NCI-H748 treated with DMSO at 0.1 percent for 48 hours (cell line): ENCODE measurements around the gene MAD1L1.
"Not testable (repeated sequence)": the region's sequence is repeated elsewhere in the genome, so short reads cannot be mapped to it uniquely, and the experiment has no call there.

ENCODE experiments used
- DNase-seq: peaks from one replicate; lab custom pipeline; 2025; lab: John Stamatoyannopoulos, UW

MAD1L1 gene

GRCh38 chr7:1987591-1988532 is 244.9 kb downstream of the MAD1L1 start:
- DNase-seq, result no peak

DNA sequence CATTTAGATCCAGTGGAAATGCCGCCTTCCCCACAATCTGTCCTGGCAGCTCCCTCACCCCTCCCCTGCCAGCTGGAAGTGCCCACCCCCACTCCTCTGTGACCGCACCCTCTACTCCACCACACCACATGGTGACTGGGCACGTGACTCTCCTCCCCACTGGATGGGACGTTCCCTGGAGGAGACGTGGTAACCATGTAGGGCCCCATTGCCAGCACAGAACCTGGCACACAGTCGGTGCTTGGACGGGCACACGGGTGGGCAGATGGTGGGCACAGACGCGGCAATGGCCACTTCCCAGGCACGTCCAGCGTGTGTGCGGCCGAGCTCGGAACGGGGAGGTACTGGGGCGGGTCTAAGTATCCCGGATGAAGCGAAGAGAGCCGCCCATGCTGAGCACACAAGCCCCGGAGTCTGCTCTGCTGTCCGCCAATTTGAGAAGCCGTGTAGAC is 245.6 kb downstream of the MAD1L1 start:
- no peak for DNase-seq

DNA sequence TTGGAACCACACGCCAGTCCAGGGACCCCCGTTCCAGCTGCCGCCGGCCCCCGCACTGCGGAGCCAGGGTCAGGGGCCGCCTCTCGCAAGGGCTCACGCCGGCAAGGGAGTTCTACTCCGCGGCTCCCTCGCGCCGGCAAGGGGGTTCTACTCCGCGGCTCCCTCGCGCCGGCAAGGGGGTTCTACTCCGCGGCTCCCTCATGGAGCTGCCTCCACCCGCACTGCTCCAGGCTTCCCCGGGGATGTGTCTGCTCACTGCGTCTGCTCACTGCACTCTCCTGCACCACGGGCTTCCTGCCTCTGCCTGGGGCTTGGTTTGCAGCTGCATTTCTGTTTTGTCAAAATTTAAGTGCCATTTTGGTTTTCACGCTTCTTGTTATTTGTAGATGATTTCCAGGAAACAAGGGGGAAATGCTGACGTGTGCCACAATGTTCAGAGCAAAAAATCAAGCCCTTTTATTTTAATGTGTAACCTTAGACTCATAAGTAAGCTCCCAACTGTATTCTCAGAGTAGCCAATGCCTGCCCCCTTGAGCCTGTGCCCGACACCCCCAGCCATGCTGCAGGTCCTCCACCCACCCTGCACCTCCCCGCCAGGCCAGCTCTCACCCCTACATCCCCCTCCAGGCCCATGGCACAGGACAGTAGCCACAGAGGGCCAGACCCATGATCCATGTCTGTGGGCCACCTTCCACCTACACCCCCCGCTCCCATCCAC is 246.2 kb downstream of the MAD1L1 start:
- no peak for DNase-seq

DNA sequence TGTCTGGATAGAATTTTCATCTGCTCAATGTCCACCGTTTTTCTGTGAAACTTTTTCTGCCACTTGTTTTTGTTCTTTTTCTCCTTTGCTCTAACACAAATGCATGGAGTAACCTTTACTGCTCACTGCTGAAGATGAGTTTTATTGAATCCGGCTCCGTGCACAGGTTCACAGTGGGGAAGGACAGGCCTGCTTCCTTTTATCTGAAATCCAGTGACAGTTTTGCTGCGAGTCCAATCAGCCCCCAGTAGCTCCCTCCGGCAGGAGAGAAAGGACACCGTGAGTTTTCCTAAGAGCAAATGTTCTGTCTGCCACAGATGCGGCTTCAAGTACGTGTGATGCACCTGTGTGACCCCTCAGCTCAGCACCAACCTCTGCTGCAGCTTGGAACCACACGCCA is 246.8 kb downstream of the MAD1L1 start:
- no peak for DNase-seq

- DNase-seq, result no peak
Observed at GRCh38 chr7:1985042-1985441, 247.7 kb downstream of the MAD1L1 start.

DNA sequence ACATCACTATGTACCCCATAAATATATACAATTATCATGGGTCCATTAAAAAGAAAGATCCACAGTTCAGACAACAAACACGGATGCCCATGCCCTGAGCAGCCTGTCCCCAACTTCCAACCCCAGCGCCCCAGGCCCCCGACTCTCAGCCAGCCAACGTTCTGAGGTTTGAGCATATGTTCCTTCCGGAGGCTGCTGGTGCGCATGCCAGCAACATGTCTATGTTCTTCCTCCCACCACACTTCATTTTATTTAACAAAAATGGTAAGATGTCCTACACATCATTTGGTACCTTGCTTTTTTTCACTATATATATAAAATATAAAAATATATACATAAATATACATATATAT is 250.9 kb downstream of the MAD1L1 start:
- no peak for DNase-seq

DNA sequence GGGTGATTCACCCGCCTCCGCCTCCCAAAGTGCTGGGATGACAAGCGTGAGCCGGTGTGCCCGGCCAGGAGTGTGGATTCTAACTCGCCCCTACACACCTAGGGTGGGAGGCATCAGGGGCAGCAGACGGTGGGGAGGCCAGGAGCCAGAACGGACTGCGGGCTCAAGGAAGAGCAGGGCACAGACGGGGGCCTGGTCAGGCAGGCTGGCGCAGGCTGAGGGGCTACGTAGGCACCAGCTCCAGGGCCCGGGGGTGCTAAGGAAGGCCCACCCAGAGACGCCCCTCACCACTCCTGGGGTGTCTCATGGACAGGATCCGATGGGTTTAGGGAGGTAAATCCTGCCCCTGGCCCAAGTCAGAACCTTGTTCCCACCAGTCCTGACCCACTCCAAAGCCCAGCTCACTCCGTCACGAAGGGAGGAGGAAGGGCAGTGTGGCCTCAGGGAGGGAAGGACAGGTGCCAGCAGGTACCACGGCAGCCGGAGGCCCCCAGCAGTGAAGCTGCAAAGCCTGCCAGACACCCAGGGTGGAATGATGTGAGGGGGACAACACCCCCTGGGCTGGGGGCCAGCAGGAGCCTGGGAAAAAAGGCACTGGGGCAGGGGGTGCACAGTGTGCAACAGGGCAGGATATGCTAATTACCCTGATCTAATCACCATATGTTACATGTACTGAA is 251.4 kb downstream of the MAD1L1 start:
- no peak for DNase-seq

DNA sequence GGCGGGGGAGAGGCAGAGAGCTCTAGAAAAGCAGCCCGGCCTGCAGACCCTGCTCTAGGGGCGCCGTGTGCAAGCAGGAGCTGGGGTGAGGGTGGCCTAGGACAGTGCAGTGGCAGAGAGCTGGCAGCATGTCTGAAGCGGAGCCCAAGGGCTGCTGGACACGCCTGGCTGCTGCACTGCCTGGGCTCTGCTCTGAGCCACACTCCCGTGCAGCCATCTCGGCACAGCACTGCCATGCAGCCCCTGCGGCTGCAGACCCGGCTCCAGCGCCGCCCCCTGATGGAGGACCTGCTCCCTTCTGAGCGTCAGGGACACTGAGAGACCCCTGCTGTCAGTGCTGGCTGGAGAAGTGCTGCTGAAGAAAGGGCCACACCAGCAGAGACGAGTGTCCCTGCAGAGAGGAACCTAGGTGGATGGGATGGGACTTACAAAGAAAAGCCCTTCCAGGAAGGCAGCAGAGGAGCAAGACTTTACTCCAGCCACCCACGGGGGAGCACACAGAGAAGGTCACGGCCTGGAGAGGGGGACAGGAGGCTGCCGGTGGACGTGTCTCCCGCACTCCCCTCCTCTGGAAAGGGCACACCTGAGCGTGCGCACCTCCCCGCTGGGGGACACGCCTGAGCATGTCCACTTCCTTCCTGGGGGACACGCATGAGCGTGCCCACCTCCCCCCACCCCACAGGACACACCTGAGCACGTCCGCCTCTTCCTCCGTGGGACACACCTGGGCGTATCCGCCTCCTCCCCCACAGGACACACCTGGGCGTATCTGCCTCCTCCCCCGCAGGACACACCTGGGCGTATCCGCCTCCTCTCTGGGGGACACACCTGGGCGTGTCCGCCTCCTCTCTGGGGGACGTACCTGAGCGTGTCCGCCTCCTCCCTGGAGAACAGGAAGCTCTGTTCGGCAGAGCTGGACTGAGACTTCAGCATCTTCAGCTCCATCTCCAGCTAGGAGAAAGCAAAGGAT is 252.9 kb downstream of the MAD1L1 start:
- DNase-seq, result peak; percentile 19

- no peak for DNase-seq
Observed at GRCh38 chr7:1978656-1979590, 253.8 kb downstream of the MAD1L1 start.

GRCh38 chr7:1977876-1978441 is 254.8 kb downstream of the MAD1L1 start:
- no peak for DNase-seq

- no peak for DNase-seq
Observed at GRCh38 chr7:1977059-1977875, 255.5 kb downstream of the MAD1L1 start.

GRCh38 chr7:1976521-1976920 is 256.2 kb downstream of the MAD1L1 start:
- not testable (repeated sequence) for DNase-seq

DNA sequence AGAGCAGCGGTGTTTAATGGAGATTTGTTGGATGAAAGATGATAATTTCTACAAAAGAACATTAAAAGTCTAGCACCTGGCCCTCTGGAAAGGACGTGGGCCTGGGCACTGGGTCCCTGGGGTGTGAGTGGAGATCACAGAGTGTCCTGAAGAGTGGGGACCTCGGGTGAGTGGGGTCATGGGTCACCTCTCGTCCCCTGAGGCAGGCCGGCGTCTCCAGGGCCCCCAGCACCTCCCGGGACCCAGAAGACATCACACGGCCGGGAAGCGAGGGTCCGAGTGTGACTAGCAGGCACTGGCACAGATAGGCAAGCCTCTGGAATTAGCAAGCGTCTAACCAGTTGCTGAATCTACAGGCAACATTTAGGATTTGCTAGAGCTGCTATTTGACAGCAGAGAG is 257.2 kb downstream of the MAD1L1 start:
- no peak for DNase-seq

DNA sequence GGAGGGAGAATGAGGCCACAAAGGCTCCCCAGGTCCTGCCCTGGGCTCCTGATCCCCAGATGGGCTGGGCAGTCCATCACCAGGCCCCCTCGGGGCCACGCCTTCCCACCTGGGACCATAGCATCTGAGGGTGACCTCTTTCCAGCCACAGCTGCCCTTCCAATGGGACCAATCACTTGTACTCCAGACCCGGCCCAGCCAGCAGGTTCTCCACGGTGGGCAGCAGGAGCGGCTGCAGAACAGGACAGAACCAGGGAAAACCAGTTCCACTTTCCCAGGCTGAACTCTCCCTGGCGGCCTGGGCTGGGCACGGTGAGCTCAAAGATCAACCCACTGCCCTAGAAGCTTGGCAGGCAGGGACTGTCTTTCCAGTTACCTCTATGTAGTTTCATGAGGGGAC is 257.6 kb downstream of the MAD1L1 start:
- no peak for DNase-seq

DNA sequence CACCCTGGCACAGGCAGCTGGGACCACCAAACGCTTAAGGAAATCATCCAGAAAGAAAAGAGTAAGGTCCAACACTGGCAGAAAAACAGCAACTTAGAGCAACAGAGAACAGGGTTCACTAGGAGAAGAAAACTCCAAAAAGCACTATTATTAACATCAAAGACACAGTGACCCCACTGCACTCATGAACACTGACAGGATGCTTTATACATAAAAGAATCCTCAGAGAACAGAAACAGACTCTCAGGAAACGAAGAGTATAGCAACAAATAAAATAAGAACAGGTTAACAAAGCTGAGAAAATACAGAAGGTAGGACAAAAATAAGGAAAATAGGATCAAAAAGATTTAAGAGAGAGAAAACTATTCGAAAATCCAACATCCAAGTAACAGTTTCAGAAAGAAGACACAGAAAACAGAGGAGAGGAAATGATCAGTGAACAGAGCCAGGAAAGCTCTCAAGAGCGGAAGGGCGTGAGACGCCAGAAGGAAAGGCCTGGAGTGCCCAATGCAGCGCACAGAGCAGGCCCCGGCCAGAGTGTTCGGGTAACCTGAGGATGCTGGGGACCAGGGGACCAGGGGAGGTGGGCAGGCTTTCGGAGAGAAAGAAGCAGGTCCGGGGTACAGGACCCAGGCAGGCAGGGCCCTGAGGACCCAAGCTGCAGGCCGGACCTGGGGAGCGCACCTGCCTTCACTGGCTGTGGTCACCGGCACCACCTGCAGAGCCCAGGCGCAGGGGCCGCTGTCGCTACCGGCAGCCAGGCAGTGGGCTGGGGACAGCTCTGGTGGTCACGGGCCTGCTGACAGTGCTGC is 258.2 kb downstream of the MAD1L1 start:
- no peak for DNase-seq

DNA sequence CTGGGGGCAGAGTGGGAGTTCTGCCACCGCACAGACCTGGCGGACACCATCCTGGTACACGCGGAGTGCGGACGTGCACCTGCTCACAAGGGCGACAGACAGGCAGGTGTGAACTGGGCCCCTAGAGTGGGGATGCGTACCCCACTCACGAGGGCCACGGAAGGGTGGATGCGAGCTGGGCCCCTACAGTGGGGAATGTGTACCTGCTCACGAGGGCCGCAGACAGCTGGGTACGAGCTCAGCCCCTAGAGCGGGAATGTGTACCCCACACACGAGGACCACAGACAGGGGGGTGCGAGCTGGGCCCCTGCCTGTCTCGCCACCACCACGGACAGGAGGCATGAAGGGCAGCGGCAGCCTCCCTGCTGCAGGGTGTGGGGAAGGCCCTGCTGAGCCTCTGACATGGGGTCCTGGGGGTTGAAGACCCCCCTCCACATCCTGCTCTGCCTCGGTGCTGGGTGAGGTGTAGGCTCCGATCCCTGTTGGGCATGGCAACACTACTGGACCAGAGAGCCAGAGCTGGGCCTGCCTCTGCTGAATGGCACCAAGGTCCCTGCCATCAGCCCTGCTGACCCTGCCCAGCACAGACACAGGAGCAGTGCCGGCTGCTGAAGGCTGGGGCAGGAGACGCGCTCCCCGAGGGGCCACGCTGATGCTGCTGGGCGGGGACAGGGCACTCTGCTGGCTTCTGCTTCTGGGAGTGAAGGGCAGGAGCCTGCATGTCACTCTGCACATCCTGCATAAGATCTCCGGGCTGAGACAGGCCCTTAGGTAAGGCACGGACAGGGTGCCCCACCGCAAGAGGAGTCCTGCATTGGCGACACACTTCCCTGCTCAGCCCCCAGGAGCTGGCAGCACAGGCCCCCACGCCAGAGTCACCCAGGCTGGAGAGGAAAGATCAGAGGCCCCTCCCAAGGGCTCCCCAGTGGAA is 259.2 kb downstream of the MAD1L1 start:
- no peak for DNase-seq

DNA sequence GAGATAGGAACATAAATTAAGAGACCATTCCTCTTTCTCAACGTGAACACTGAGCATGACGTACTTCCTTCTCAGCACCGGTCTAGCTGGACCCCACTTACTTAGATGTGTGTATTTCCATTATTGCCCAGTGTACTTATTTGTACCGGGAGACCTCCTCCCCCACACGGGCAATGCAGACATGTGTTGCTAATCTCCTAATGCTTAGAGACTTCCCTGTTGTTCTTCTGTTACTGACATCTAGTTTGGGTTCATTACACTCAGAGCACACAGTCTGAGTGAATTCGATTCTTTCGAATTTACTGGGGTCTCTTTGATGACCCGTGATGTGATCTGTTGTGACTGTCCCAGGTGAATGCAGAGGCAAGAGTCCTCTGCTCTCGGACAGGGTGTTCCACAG is 260.0 kb downstream of the MAD1L1 start:
- DNase-seq, result no peak
